ENCODE results near the gene TNC.

The TNC gene

DNA sequence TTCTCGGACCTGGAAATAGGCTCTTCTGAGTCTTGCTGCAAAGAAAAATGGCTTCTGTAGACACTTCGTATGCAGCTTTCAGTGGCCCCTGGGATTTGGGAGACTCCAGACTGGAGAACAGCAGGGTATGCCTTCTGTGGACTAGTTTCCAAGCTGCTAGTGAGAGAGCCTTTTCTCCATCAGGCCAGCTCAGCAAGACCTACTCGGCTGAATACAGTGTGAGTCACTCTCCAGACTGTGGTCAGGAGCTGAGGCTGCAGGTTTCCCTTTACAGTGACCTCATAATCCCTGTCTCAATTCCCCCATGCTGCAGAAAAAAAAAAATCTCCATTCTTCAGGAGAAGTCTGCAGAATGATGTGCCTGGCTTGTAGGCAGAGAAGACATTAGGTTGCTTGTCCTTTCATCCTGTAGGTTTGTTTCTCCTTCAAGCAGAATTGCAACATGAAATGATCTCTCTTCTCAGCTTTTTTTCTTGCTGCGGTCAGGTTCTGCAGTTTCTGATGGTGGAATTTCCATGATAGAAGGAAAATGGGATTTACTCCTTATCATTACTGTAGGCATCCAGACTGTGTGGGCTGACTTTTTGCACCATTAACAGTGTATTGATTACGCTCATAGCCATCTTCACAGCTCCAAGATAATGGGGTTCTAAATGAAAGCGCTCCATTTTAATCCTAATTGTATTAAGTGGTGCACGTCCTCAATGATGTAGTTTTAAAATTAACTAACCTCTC lies 109.3 kb downstream of the TNC start:
- DNase-seq (ENCODE audit: low read depth): no peak

GRCh38 chr9:115006660-115007059 lies 111.3 kb downstream of the TNC start:
- DNase-seq (ENCODE audit: low read depth): no peak

GRCh38 chr9:115005322-115005721 lies 112.6 kb downstream of the TNC start:
- DNase-seq (ENCODE audit: low read depth): no peak

DNA sequence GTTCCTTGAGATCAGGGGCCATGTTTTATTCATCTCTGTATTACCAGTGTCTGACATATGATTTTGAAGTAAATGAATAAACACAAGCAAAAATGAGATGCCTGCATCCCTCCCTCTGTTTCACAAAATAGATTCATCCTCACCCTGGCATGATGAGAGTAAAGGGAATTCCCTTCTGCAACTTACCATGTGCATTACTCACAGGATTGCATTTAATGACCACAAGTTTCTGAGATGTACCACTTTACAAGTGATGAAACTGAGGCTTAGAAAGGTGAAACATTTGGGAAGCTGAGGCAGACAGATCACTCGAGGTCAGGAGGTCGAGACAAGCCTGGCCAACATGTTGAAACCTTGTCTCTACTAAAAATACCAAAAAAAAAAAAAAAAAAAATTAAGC lies 113.4 kb downstream of the TNC start:
- no peak for DNase-seq (ENCODE audit: low read depth)

GRCh38 chr9:115002371-115003120 lies 115.4 kb downstream of the TNC start:
- DNase-seq (ENCODE audit: low read depth): no peak

- no peak for DNase-seq (ENCODE audit: low read depth)
Observed at GRCh38 chr9:115000217-115000639, 117.7 kb downstream of the TNC start.

- DNase-seq (ENCODE audit: low read depth): no peak
Observed at GRCh38 chr9:114998326-114998725, 119.6 kb downstream of the TNC start.

GRCh38 chr9:114995681-114996221 lies 122.2 kb downstream of the TNC start:
- DNase-seq (ENCODE audit: low read depth): no peak

DNA sequence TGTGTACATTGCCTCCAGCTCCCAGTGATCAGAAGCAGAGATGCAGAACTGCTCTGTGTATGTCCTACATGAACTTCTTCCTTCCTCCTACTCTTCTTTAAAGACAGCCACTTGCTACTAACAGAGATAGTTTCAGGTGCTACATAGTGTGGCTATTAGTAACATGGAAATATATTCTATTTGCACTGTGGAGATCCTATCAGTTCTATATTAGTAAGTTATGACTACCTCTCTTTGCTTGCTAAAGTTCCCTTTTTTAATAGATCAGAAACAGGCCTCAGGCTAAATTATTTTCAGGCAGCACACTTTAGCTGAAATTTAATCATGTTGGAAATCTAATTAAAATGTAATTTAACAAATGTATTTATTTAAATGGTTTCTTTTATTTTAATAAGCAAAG lies 123.2 kb downstream of the TNC start:
- no peak for DNase-seq (ENCODE audit: low read depth)

GRCh38 chr9:114991861-114992260 lies 126.1 kb downstream of the TNC start:
- no peak for DNase-seq (ENCODE audit: low read depth)

DNA sequence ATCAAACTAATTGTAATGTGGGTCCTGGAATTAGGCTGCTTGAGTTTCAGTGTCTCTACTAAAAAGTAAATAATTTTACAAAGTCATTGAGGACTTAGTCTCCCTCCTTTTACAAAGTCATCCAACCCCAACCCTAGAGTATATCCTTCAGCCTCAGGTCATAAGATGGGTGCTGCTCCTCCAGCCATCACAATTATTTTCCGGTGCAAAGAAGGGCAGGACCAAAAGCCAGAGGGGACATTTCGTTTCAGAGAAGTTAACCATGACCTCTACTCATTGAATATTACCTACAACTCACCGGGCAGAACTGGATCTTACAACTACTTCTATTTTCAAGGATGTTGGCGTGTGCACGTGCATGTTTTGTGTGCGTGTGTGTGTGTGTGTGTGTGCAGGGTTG lies 127.1 kb downstream of the TNC start:
- no peak for DNase-seq (ENCODE audit: low read depth)

DNA sequence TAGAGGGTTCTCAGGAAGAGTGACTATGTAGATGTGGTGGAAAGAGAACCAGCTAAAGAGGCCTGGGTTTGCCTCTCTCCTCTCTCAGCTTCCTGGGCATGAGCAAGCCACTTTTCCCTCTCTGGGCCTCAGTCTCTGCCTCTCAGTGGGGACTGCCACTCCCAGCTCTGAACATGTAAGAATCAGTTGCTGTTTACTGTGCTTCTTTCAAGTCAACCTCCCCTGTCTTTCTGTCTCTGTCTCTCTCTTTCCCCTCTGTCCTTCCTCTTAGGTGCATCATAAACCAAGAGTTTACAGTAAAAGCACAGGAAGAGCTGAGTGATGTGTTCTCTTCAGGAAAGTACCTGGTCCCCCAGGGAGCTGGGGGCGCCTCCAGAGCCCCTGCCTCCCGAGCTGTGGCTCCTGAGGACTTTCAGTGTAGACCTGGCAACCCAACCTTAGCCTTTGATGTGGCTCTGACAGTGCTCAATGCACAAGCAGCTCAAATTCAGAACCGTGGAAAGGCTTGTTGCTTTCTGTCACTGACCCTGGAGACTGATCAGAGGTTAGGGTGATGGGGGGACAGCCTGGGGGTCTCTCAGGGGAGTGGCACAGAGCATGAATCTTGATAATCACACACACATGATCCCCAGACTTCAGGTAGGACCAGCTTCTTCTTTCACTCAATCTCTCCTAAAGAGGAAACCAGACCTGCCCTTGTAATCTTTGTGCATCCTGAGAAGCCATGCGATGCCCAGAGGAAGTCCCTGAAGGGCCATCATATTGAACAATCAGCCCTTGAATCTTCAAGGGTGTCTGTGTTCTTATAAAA lies 128.2 kb downstream of the TNC start:
- DNase-seq (ENCODE audit: low read depth): no peak

GRCh38 chr9:114988962-114989599 lies 128.9 kb downstream of the TNC start:
- DNase-seq (ENCODE audit: low read depth): no peak

- DNase-seq (ENCODE audit: low read depth): no peak
Observed at GRCh38 chr9:114987116-114987515, 130.8 kb downstream of the TNC start.

GRCh38 chr9:114985959-114986501 lies 131.9 kb downstream of the TNC start:
- DNase-seq (ENCODE audit: low read depth): no peak

DNA sequence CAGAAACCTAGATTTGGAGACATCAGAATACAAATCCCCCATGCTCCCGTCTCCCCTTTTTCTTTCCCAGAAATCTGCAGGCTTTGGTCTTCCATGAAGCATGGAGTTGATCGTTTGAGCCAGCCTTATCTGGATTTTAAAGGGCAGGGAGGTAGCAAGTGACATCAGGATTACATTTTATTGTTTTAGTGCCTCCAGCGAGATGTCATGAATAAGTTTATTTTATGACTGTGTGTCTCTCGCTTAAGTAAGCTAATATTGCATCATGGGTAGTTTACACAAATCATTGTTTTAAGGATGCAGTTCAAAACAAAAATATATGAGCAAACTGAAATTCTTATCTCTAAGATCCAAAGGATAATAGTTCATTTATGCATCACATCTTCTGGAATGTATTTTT lies 136.9 kb downstream of the TNC start:
- DNase-seq (ENCODE audit: low read depth): no peak

GRCh38 chr9:114973216-114973615 lies 144.7 kb downstream of the TNC start:
- no peak for DNase-seq (ENCODE audit: low read depth)

GRCh38 chr9:114972510-114973136 lies 145.3 kb downstream of the TNC start:
- DNase-seq (ENCODE audit: low read depth): no peak
